OCI-LY7 (cell line): ENCODE data around the gene SPARC.

ENCODE experiments used
- CTCF ChIP-seq: fragments of 200-600 bp; sonication (generic); conservative IDR thresholded peaks from 2 replicates; pipeline ENCODE4 v1.5.1; 2014; ENCODE audit warnings: mild to moderate bottlenecking, antibody characterized with exemption, low read length, moderate library complexity, mixed read lengths
- EZH2phosphoT487 ChIP-seq: fragments of 200-600 bp; sonication (generic); IDR thresholded peaks from 2 replicates; pipeline ENCODE4 v1.6.1; 2018; ENCODE audit warnings: low read depth, borderline replicate concordance, mild to moderate bottlenecking, mixed run types, antibody characterized with exemption, low read length, moderate library complexity, mixed read lengths

- TF ChIP-seq CTCF (no peak), EZH2phosphoT487 (no peak)
Measured at GRCh38 chr5:151619812-151620460, 66.8 kb downstream of the SPARC start.
